Suprapubic skin (tissue), 4 donors: Measurements from ENCODE around the gene NOC4L.

Experiments
- CTCF ChIP-seq, 2 donors: fragments of 200-600 bp in 1 of 2; fragments of 450-650 bp in 1 of 2; sonication (generic) in 1 of 2; IDR thresholded peaks; one replicate each; pipeline ENCODE4 v1.5.1; 2016 to 2019; ENCODE audit warnings: antibody characterized with exemption in 2 of 2, mild to moderate bottlenecking in 1 of 2, moderate library complexity in 1 of 2
- POLR2A ChIP-seq, 2 donors: fragments of 450-650 bp; IDR thresholded peaks; one replicate each; pipeline ENCODE4 v1.6.1; 2017; ENCODE audit warnings: antibody characterized with exemption in 2 of 2, mild to moderate bottlenecking in 2 of 2, moderate library complexity in 2 of 2
- POLR2AphosphoS5 ChIP-seq, 3 donors: sonication (generic); formaldehyde crosslinking; IDR thresholded peaks; one replicate each; pipeline ENCODE4 v1.6.1; 2017; ENCODE audit warnings: antibody characterized with exemption in 3 of 3

DNA sequence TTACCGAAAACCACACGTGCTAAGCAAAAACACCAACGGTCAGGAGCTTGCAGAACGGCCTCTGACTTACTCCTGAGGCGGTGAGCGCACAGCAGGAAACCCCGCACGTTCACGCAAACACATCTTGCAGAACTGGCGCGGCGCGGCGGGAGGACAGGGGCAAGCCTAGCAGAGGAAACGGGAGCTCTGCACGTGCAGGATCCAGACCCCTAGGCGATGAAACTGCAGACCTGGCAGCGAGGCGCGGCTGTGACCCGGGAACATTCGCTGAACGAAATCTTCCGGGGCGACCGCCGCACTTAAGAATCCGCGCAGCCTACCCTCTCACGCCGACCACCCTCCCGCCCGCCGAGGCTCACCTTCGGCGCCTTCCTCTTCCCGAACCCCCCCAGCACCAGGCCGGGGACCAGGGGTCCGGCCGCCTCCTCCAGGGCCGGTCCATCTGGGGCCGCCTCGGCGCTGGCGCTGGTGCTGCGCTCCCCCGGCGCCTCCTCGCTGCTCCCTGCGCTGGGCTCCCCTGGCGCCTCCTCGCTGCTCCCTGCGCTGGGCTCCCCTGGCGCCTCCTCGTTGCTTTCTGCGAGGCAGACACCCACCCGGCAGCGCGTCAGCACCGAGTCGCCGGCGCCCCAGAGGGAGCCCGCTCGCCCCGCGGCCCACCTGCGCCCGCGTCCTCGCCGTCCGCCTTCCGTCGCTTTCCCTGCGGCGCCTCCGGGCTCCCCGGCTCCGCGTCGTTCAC lies 753 bp upstream of the NOC4L start:
- peak in 1 of 2 donors; percentile 1 for TF ChIP-seq CTCF (IDR thresholded peaks at IDR 0.05)
- no peak for TF ChIP-seq POLR2A (IDR thresholded peaks at IDR 0.05)
- no peak for TF ChIP-seq POLR2AphosphoS5 (IDR thresholded peaks at IDR 0.05)
